Glomerular endothelial cell (primary cell): Measurements from ENCODE around the gene TMEM141. TPM values are rescaled to one million over a fixed set of nuclear protein-coding genes. Genes with fewer than 3 reads are reported as not detected.
"Not testable (repeated sequence)": the region's sequence is repeated elsewhere in the genome, so short reads cannot be mapped to it uniquely, and the experiment has no call there.

Source experiments
- DNase-seq: peaks from one replicate; pipeline ENCODE4 v3.0.0-alpha.2; 2011; ENCODE audit warnings: low read depth, low spot score; ENCODE audit errors: extremely low read depth
- total RNA-seq: library from RNA; depleted of rRNA; stranded (reverse); fragments of >200 nt; gene quantifications from 2 replicates; pipeline ENCODE4 v1.2.3, GENCODE V29; 2015

Gene TMEM141
- total RNA-seq, 1 donor from 2014 or later: 69.7 TPM

- not testable (repeated sequence) for DNase-seq
Measured at GRCh38 chr9:136842380-136842948, 51.3 kb downstream of the TMEM141 start, which contains the start of gene AJM1. AJM1 (plus strand) TSS chr9:136842478; CDS start chr9:136844415, 1,937 bp downstream.

Other genes with a start within 250 kb of the TMEM141 start
- gene NOTCH1, start 245.3 kb upstream of the TMEM141 start, total RNA-seq: 114 and 284 TPM in 2 replicates
- gene EGFL7, start 128.4 kb upstream of the TMEM141 start, total RNA-seq: 712 and 917 TPM in 2 replicates
- gene AGPAT2, start 103.9 kb upstream of the TMEM141 start, total RNA-seq: 43.2 and 50.2 TPM in 2 replicates
- gene DIPK1B, start 78.8 kb upstream of the TMEM141 start, total RNA-seq: 153 and 247 TPM in 2 replicates
- gene LCN10, start 48.4 kb upstream of the TMEM141 start, total RNA-seq: not detected in 2 replicates
- gene LCN6, start 42.8 kb upstream of the TMEM141 start, total RNA-seq: not detected in 2 replicates
- gene LCN8, start 33.1 kb upstream of the TMEM141 start, total RNA-seq: not detected in 2 replicates
- gene LCN15, start 26.8 kb upstream of the TMEM141 start, total RNA-seq: 0.29 TPM in 1 of 2 replicates, not detected in the other
- 0.41 and 0.48 TPM in 2 replicates for gene CCDC183, start 5.0 kb downstream of the TMEM141 start, total RNA-seq
- gene RABL6, start 16.6 kb downstream of the TMEM141 start, total RNA-seq: 90.2 and 99.9 TPM in 2 replicates
- gene AJM1, start 51.1 kb downstream of the TMEM141 start, total RNA-seq: 0.48 and 1.6 TPM in 2 replicates
- 153 and 179 TPM in 2 replicates for gene PHPT1, start 58.1 kb downstream of the TMEM141 start, total RNA-seq
- 1.4 and 3.4 TPM in 2 replicates for gene MAMDC4, start 61.0 kb downstream of the TMEM141 start, total RNA-seq
- gene EDF1, start 75.0 kb downstream of the TMEM141 start, total RNA-seq: 496 and 520 TPM in 2 replicates
- gene TRAF2, start 95.2 kb downstream of the TMEM141 start, total RNA-seq: 12.2 and 21.9 TPM in 2 replicates
- gene FBXW5, start 153.4 kb downstream of the TMEM141 start, total RNA-seq: 187 and 188 TPM in 2 replicates
- not detected in 2 replicates for gene C8G, start 153.9 kb downstream of the TMEM141 start, total RNA-seq
- not detected in 2 replicates for gene LCN12, start 160.9 kb downstream of the TMEM141 start, total RNA-seq
- gene PTGDS, start 186.2 kb downstream of the TMEM141 start, total RNA-seq: not detected in 2 replicates
- not detected in 2 replicates for gene LCNL1, start 191.6 kb downstream of the TMEM141 start, total RNA-seq
- 28.0 and 47.2 TPM in 2 replicates for gene PAXX, start 201.1 kb downstream of the TMEM141 start, total RNA-seq
- 0.29 and 2.3 TPM in 2 replicates for gene CLIC3, start 205.2 kb downstream of the TMEM141 start, total RNA-seq
- 27.2 and 28.4 TPM in 2 replicates for gene ABCA2, start 236.9 kb downstream of the TMEM141 start, total RNA-seq
- not detected in 2 replicates for gene FUT7, start 240.7 kb downstream of the TMEM141 start, total RNA-seq